ENCODE data around the gene PI16. TPM values are rescaled to one million over a fixed set of nuclear protein-coding genes. Genes with fewer than 3 reads are reported as not detected.

Gene PI16
- total RNA-seq, 1 experiment from 2014 or later, result not detected

GRCh38 chr6:36969988-36970891, 15.7 kb downstream of the PI16 start:
- Histone ChIP-seq H3K27me3 (ENCODE audit: control insufficient read depth, insufficient read depth, low read length) (no peaks in the 10 kb centered on the region), H3K4me3 (ENCODE audit: low read depth in 2 of 2, low read length in 2 of 2) (no peak overlapping the region), H3K4me1 (ENCODE audit: control insufficient read depth, insufficient read depth, low read length) (no peaks in the 10 kb centered on the region), H3K9me3 (ENCODE audit: control insufficient read depth, insufficient read depth, low read depth, low read length) (no peaks in the 10 kb centered on the region), H3K27ac (ENCODE audit: low read length) (no peak overlapping the region), H3K36me3 (ENCODE audit: control insufficient read depth, insufficient read depth, low read length) (peaks cover 22% of the 10 kb centered on the region)
- ChIA-PET CTCF (interaction anchor here (0.6 kb wide), 1 partner anchor 56 kb away, joined by 7 read pairs; no protein-coding TSS in a partner anchor), POLR2A (interaction anchor here (0.6 kb wide), 1 partner anchor 9 kb away, joined by 9 read pairs; no protein-coding TSS in a partner anchor)
- TF ChIP-seq TCF7L2 (IDR thresholded peaks at IDR 0.05; ENCODE audit: low read depth, low read length) (no peak), SIN3A (IDR thresholded peaks at IDR 0.05; ENCODE audit: borderline replicate concordance, insufficient read depth, low read depth, low read length) (no peak), POLR2AphosphoS5 (IDR thresholded peaks at IDR 0.05; ENCODE audit: low read depth, low read length) (no peak), CTCF (IDR thresholded peaks at IDR 0.05) (no peak), REST (IDR thresholded peaks at IDR 0.05; ENCODE audit: insufficient read depth in 1 of 2, low read depth in 2 of 2, low read length in 1 of 2) (no peak)
- in situ Hi-C loops (cut with HindIII; ENCODE audit: low pct_unique_long_range_greater_than_20kb, low sequenced_read_pairs), result no loop called here
- BruUV-seq (replicated peaks), result no TSS peak
- no peak for ATAC-seq
- intact Hi-C loops (cut with micrococcal nuclease; ENCODE audit: unreplicated experiment), result no loop called here
- DNase-seq (ENCODE audit: low read depth, low spot score), result no peak

GRCh38 chr6:36970892-36971842, 16.6 kb downstream of the PI16 start:
- DNase-seq (ENCODE audit: low read depth, low spot score) (no peak), ATAC-seq (no peak)
- ChIA-PET POLR2A (interaction anchor here (0.6 kb wide), 1 partner anchor 10 kb away, joined by 9 read pairs; no protein-coding TSS in a partner anchor), CTCF (interaction anchor here (0.5 to 0.6 kb wide), 2 partner anchors 57 to 74 kb away, joined by 3 to 7 read pairs; no protein-coding TSS in a partner anchor)
- peaks cover 22% of the 10 kb centered on the region for H3K36me3 ChIP-seq (ENCODE audit: control insufficient read depth, insufficient read depth, low read length)
- TF ChIP-seq CTCF (IDR thresholded peaks at IDR 0.05), result no peak
- TF ChIP-seq TCF7L2 (IDR thresholded peaks at IDR 0.05; ENCODE audit: low read depth, low read length), result no peak
- no peak; the same call in 1 of the 2 replicates for TF ChIP-seq POLR2AphosphoS5 (IDR thresholded peaks at IDR 0.05; ENCODE audit: low read depth, low read length)
- no peak for TF ChIP-seq REST (IDR thresholded peaks at IDR 0.05; ENCODE audit: insufficient read depth in 1 of 2, low read depth in 2 of 2, low read length in 1 of 2)
- TF ChIP-seq SIN3A (IDR thresholded peaks at IDR 0.05; ENCODE audit: borderline replicate concordance, insufficient read depth, low read depth, low read length), result no peak
- in situ Hi-C loops (cut with HindIII; ENCODE audit: low pct_unique_long_range_greater_than_20kb, low sequenced_read_pairs), result no loop called here
- no peak overlapping the region for H3K27ac ChIP-seq (ENCODE audit: low read length)
- intact Hi-C loops (cut with micrococcal nuclease; ENCODE audit: unreplicated experiment), result no loop called here
- H3K27me3 ChIP-seq (ENCODE audit: control insufficient read depth, insufficient read depth, low read length), result no peaks in the 10 kb centered on the region
- no peaks in the 10 kb centered on the region for H3K9me3 ChIP-seq (ENCODE audit: control insufficient read depth, insufficient read depth, low read depth, low read length)
- no peak overlapping the region for H3K4me3 ChIP-seq (ENCODE audit: low read depth in 2 of 2, low read length in 2 of 2)
- H3K4me1 ChIP-seq (ENCODE audit: control insufficient read depth, insufficient read depth, low read length), result no peaks in the 10 kb centered on the region
- no TSS peak for BruUV-seq (replicated peaks)

Measured in Panc1 (cell line).